ENCODE data around the gene CCDC69.
A peak's percentile ranks its signal among the peaks of the same experiment; 100 is the strongest.

Gene CCDC69

GRCh38 chr5:151156507-151157420 lies 67.1 kb downstream of the CCDC69 start:
- no peak overlapping the region for H3K4ac ChIP-seq (ENCODE audit: low read length)
- H2BK15ac ChIP-seq (ENCODE audit: low read length), result peak overlapping the region; percentile 86
- no peak overlapping the region for H2BK12ac ChIP-seq (ENCODE audit: low read length)
- H3K9ac ChIP-seq (ENCODE audit: low read depth, low read length, poor library complexity), result peak overlapping the region; percentile 88
- H3K4me3 ChIP-seq (ENCODE audit: low read length in 2 of 2), result peak overlapping the region; percentile 74 to 88
- H3K14ac ChIP-seq (ENCODE audit: low read length), result peak overlapping the region; percentile 56
- peak overlapping the region; percentile 82 for H3K23ac ChIP-seq (ENCODE audit: low read depth, low read length, poor library complexity)
- H3K27ac ChIP-seq (replicated peaks; ENCODE audit: low read length), result peak overlapping the region; percentile 19
- no peak overlapping the region for H4K8ac ChIP-seq (ENCODE audit: low read depth, low read length)
- H2BK120ac ChIP-seq (ENCODE audit: low read depth, low read length), result no peak overlapping the region
- H2AK5ac ChIP-seq (ENCODE audit: low read depth, low read length), result peak overlapping the region; percentile 25
- no CpG with 5 or more reads among the region's 20 CpGs for WGBS, 2 donors (ENCODE audit: extremely low coverage in 2 of 2, insufficient read length in 2 of 2, insufficient replicate concordance in 1 of 2)
- H4K91ac ChIP-seq (ENCODE audit: low read depth, low read length, poor library complexity), result no peak overlapping the region
- peaks cover 0 to 4% (median 0%) of the 10 kb centered on the region in 3 experiments for H3K27me3 ChIP-seq (ENCODE audit: control insufficient read depth in 3 of 3, insufficient read depth in 3 of 3, low read depth in 1 of 3, low read length in 3 of 3)
- H3K36me3 ChIP-seq (replicated peaks in 1 of 2; ENCODE audit: control insufficient read depth in 2 of 2, insufficient read depth in 2 of 2, low read length in 2 of 2), result no peaks in the 10 kb centered on the region
- no peak for DNase-seq (ENCODE audit: low spot score)
- H3K79me1 ChIP-seq (ENCODE audit: low read depth, low read length), result no peaks in the 10 kb centered on the region
- H3K4me2 ChIP-seq (ENCODE audit: insufficient read depth, low read length, poor library complexity, severe bottlenecking), result peak overlapping the region; percentile 90
- no peak overlapping the region for H2BK5ac ChIP-seq (ENCODE audit: low read length)
- peak overlapping the region; percentile 98 for H3K18ac ChIP-seq (ENCODE audit: low read length)
- H2AFZ ChIP-seq (ENCODE audit: low read length), result peak overlapping the region; percentile 97
- H3K9me3 ChIP-seq (replicated peaks in 1 of 2; ENCODE audit: control insufficient read depth in 2 of 2, insufficient read depth in 1 of 2, low read depth in 1 of 2, low read length in 2 of 2), result no peaks in the 10 kb centered on the region
- H3K4me1 ChIP-seq (ENCODE audit: control insufficient read depth in 2 of 2, insufficient read depth in 1 of 2, low read depth in 1 of 2, low read length in 2 of 2), result peaks cover 16 to 28% of the 10 kb centered on the region in 2 donors

- H2BK15ac ChIP-seq (ENCODE audit: low read length), result no peak overlapping the region
- no peak overlapping the region for H3K14ac ChIP-seq (ENCODE audit: low read length)
- H4K91ac ChIP-seq (ENCODE audit: low read depth, low read length, poor library complexity), result no peak overlapping the region
- no peaks in the 10 kb centered on the region for H3K36me3 ChIP-seq (replicated peaks in 1 of 2; ENCODE audit: control insufficient read depth in 2 of 2, insufficient read depth in 2 of 2, low read length in 2 of 2)
- peak overlapping the region; percentile 97 for H2AFZ ChIP-seq (ENCODE audit: low read length)
- H2BK5ac ChIP-seq (ENCODE audit: low read length), result no peak overlapping the region
- peak overlapping the region in 1 of 2 donors; percentile 74 for H3K4me3 ChIP-seq (ENCODE audit: low read length in 2 of 2)
- peak overlapping the region; percentile 69 for H3K23ac ChIP-seq (ENCODE audit: low read depth, low read length, poor library complexity)
- peaks cover 20 to 36% of the 10 kb centered on the region in 2 donors for H3K4me1 ChIP-seq (ENCODE audit: control insufficient read depth in 2 of 2, insufficient read depth in 1 of 2, low read depth in 1 of 2, low read length in 2 of 2)
- H3K18ac ChIP-seq (ENCODE audit: low read length), result peak overlapping the region; percentile 41
- no peak overlapping the region for H2BK12ac ChIP-seq (ENCODE audit: low read length)
- H4K8ac ChIP-seq (ENCODE audit: low read depth, low read length), result no peak overlapping the region
- no peak overlapping the region for H2AK5ac ChIP-seq (ENCODE audit: low read depth, low read length)
- H3K4me2 ChIP-seq (ENCODE audit: insufficient read depth, low read length, poor library complexity, severe bottlenecking), result no peak overlapping the region
- no peak overlapping the region for H3K9ac ChIP-seq (ENCODE audit: low read depth, low read length, poor library complexity)
- peak overlapping the region; percentile 19 for H3K27ac ChIP-seq (replicated peaks; ENCODE audit: low read length)
- no peak overlapping the region for H2BK120ac ChIP-seq (ENCODE audit: low read depth, low read length)
- no peak overlapping the region for H3K4ac ChIP-seq (ENCODE audit: low read length)
- no peaks in the 10 kb centered on the region for H3K79me1 ChIP-seq (ENCODE audit: low read depth, low read length)
- H3K27me3 ChIP-seq (ENCODE audit: control insufficient read depth in 3 of 3, insufficient read depth in 3 of 3, low read depth in 1 of 3, low read length in 3 of 3), result peaks cover 0 to 3% (median 0%) of the 10 kb centered on the region in 3 experiments
- WGBS, 2 donors (ENCODE audit: extremely low coverage in 2 of 2, insufficient read length in 2 of 2, insufficient replicate concordance in 1 of 2), result no CpG with 5 or more reads among the region's 9 CpGs
- no peak for DNase-seq (ENCODE audit: low spot score)
- no peaks in the 10 kb centered on the region for H3K9me3 ChIP-seq (replicated peaks in 1 of 2; ENCODE audit: control insufficient read depth in 2 of 2, insufficient read depth in 1 of 2, low read depth in 1 of 2, low read length in 2 of 2)
Measured at GRCh38 chr5:151155775-151156506, 68.0 kb downstream of the CCDC69 start.

- Histone ChIP-seq H3K18ac (ENCODE audit: low read length) (no peak overlapping the region), H3K36me3 (replicated peaks in 1 of 2; ENCODE audit: control insufficient read depth in 2 of 2, insufficient read depth in 2 of 2, low read length in 2 of 2) (no peaks in the 10 kb centered on the region), H3K27me3 (ENCODE audit: control insufficient read depth in 3 of 3, insufficient read depth in 3 of 3, low read depth in 1 of 3, low read length in 3 of 3) (no peaks in the 10 kb centered on the region), H3K4ac (ENCODE audit: low read length) (no peak overlapping the region), H3K27ac (replicated peaks; ENCODE audit: low read length) (no peak overlapping the region), H3K14ac (ENCODE audit: low read length) (no peak overlapping the region), H3K23ac (ENCODE audit: low read depth, low read length, poor library complexity) (no peak overlapping the region), H4K91ac (ENCODE audit: low read depth, low read length, poor library complexity) (no peak overlapping the region), H3K4me3 (ENCODE audit: low read length in 2 of 2) (no peak overlapping the region), H2BK120ac (ENCODE audit: low read depth, low read length) (no peak overlapping the region), H3K79me1 (ENCODE audit: low read depth, low read length) (no peaks in the 10 kb centered on the region), H3K9me3 (replicated peaks in 1 of 2; ENCODE audit: control insufficient read depth in 2 of 2, insufficient read depth in 1 of 2, low read depth in 1 of 2, low read length in 2 of 2) (no peaks in the 10 kb centered on the region), H2BK12ac (ENCODE audit: low read length) (no peak overlapping the region), H2BK15ac (ENCODE audit: low read length) (no peak overlapping the region), H2BK5ac (ENCODE audit: low read length) (no peak overlapping the region), H3K4me1 (ENCODE audit: control insufficient read depth in 2 of 2, insufficient read depth in 1 of 2, low read depth in 1 of 2, low read length in 2 of 2) (peaks cover 28 to 43% of the 10 kb centered on the region in 2 donors), H3K4me2 (ENCODE audit: insufficient read depth, low read length, poor library complexity, severe bottlenecking) (no peak overlapping the region), H2AFZ (ENCODE audit: low read length) (no peak overlapping the region), H2AK5ac (ENCODE audit: low read depth, low read length) (no peak overlapping the region), H4K8ac (ENCODE audit: low read depth, low read length) (no peak overlapping the region), H3K9ac (ENCODE audit: low read depth, low read length, poor library complexity) (no peak overlapping the region)
- WGBS, 2 donors (ENCODE audit: extremely low coverage in 2 of 2, insufficient read length in 2 of 2, insufficient replicate concordance in 1 of 2), result no CpG with 5 or more reads among the region's 9 CpGs
- no peak for DNase-seq (ENCODE audit: low spot score)
Measured at GRCh38 chr5:151154931-151155774, 68.7 kb downstream of the CCDC69 start.

Data from neuronal stem cell (in vitro differentiated cells).